ENCODE results near the gene SARDH. TPM values are rescaled to one million over a fixed set of nuclear protein-coding genes. Genes with fewer than 3 reads are reported as not detected.

The SARDH gene
- total and polyA plus RNA-seq, 2 of the 13 experiments (the other 11 are each of a cell fraction or from before 2014, with no cell fraction given): 11.6 to 34.9 TPM

DNA sequence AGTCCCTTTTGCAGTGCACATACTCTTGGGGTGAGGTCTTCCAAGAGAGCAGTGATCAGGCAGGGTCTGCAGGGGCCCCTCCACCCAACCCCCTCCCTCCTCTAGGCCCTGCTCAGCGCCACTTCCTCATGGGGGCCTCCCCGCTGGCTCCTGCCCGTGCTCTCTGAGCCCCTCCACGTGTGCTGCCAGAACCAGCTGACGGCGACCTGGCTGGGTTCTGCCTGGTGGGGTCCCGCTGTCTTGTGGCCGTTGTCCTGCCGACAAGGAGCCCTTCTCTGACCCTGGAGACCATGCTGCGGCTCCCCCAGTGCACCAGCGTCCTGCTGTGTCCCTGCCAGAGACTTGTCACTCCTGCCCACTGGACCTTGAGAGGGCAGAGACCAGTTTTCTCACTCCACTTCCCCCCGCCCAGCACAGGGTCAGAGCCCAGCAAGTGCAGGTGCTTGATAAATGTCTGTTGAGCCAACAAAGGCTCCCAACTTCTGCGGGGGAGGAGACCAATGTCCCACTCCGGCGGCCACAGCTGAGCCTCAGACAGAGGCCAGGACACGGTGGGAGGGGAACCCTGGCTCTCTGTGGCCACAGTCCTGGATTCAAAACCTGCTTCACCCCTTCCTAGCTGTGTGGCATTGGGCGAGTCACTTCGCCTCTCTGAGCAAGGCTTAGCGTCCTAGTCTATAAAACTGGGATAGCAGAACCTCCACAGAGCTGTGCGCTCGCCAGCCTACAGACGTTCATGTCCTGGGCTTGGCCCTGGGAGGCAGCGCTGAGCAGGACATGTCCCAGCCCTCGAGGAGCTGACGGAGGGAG lies 24.8 kb downstream of the SARDH start (continued):
- TF ChIP-seq ZNF331 (CRISPR knock-in tag; IDR thresholded peaks at IDR 0.05): 0 out of 2 replicates have a peak, but pooled peaks have one; percentile 34
- TF ChIP-seq, protein P1, sequence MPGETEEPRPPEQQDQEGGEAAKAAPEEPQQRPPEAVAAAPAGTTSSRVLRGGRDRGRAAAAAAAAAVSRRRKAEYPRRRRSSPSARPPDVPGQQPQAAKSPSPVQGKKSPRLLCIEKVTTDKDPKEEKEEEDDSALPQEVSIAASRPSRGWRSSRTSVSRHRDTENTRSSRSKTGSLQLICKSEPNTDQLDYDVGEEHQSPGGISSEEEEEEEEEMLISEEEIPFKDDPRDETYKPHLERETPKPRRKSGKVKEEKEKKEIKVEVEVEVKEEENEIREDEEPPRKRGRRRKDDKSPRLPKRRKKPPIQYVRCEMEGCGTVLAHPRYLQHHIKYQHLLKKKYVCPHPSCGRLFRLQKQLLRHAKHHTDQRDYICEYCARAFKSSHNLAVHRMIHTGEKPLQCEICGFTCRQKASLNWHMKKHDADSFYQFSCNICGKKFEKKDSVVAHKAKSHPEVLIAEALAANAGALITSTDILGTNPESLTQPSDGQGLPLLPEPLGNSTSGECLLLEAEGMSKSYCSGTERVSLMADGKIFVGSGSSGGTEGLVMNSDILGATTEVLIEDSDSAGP (CRISPR knock-in tag; IDR thresholded peaks at IDR 0.05; ENCODE audit: borderline replicate concordance): peak; percentile 67; the same call in 1 of the 2 replicates
- TF ChIP-seq ZBTB3 (CRISPR knock-in tag; IDR thresholded peaks at IDR 0.05; ENCODE audit: borderline replicate concordance, low read depth): no peak
- TF ChIP-seq, protein P2, sequence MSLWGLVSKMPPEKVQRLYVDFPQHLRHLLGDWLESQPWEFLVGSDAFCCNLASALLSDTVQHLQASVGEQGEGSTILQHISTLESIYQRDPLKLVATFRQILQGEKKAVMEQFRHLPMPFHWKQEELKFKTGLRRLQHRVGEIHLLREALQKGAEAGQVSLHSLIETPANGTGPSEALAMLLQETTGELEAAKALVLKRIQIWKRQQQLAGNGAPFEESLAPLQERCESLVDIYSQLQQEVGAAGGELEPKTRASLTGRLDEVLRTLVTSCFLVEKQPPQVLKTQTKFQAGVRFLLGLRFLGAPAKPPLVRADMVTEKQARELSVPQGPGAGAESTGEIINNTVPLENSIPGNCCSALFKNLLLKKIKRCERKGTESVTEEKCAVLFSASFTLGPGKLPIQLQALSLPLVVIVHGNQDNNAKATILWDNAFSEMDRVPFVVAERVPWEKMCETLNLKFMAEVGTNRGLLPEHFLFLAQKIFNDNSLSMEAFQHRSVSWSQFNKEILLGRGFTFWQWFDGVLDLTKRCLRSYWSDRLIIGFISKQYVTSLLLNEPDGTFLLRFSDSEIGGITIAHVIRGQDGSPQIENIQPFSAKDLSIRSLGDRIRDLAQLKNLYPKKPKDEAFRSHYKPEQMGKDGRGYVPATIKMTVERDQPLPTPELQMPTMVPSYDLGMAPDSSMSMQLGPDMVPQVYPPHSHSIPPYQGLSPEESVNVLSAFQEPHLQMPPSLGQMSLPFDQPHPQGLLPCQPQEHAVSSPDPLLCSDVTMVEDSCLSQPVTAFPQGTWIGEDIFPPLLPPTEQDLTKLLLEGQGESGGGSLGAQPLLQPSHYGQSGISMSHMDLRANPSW (CRISPR knock-in tag; IDR thresholded peaks at IDR 0.05; ENCODE audit: borderline replicate concordance): no peak
- TF ChIP-seq ZNF350 (CRISPR knock-in tag; IDR thresholded peaks at IDR 0.05; ENCODE audit: borderline replicate concordance, low read depth): no peak
- TF ChIP-seq, protein P3, sequence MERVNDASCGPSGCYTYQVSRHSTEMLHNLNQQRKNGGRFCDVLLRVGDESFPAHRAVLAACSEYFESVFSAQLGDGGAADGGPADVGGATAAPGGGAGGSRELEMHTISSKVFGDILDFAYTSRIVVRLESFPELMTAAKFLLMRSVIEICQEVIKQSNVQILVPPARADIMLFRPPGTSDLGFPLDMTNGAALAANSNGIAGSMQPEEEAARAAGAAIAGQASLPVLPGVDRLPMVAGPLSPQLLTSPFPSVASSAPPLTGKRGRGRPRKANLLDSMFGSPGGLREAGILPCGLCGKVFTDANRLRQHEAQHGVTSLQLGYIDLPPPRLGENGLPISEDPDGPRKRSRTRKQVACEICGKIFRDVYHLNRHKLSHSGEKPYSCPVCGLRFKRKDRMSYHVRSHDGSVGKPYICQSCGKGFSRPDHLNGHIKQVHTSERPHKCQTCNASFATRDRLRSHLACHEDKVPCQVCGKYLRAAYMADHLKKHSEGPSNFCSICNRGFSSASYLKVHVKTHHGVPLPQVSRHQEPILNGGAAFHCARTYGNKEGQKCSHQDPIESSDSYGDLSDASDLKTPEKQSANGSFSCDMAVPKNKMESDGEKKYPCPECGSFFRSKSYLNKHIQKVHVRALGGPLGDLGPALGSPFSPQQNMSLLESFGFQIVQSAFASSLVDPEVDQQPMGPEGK (CRISPR knock-in tag; IDR thresholded peaks at IDR 0.05): peak; percentile 75
- no peak; the same call in 1 of the 2 replicates for TF ChIP-seq KDM5B (CRISPR knock-in tag; IDR thresholded peaks at IDR 0.05; ENCODE audit: borderline replicate concordance)
- no peak for TF ChIP-seq NFE2 (CRISPR knock-in tag; IDR thresholded peaks at IDR 0.05)
- TF ChIP-seq NRL (CRISPR knock-in tag; IDR thresholded peaks at IDR 0.05; ENCODE audit: borderline replicate concordance): no peak
- TF ChIP-seq MIXL1 (CRISPR knock-in tag; IDR thresholded peaks at IDR 0.05): peak; percentile 41; the same call in 1 of the 2 replicates
- no peak for TF ChIP-seq YEATS2 (CRISPR knock-in tag; IDR thresholded peaks at IDR 0.05; ENCODE audit: borderline replicate concordance)
- TF ChIP-seq DPF2 (CRISPR knock-in tag; IDR thresholded peaks at IDR 0.05; ENCODE audit: borderline replicate concordance, low read depth): peak; percentile 55; the same call in 1 of the 2 replicates
- TF ChIP-seq ZBTB7A (CRISPR knock-in tag; IDR thresholded peaks at IDR 0.05): peak; percentile 55; the same call in 1 of the 2 replicates
- peak; percentile 37; the same call in 1 of the 2 replicates for TF ChIP-seq RBFOX2 (IDR thresholded peaks at IDR 0.05; ENCODE audit: low read depth, low read length)
- TF ChIP-seq HOXA5 (CRISPR knock-in tag; IDR thresholded peaks at IDR 0.05): no peak
- no peak for TF ChIP-seq HES4 (CRISPR knock-in tag; IDR thresholded peaks at IDR 0.05; ENCODE audit: borderline replicate concordance)
- TF ChIP-seq, protein P4, sequence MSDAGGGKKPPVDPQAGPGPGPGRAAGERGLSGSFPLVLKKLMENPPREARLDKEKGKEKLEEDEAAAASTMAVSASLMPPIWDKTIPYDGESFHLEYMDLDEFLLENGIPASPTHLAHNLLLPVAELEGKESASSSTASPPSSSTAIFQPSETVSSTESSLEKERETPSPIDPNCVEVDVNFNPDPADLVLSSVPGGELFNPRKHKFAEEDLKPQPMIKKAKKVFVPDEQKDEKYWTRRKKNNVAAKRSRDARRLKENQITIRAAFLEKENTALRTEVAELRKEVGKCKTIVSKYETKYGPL (CRISPR knock-in tag; IDR thresholded peaks at IDR 0.05): no peak
- TF ChIP-seq ZNF205 (CRISPR knock-in tag; IDR thresholded peaks at IDR 0.05): peak; percentile 94
- TF ChIP-seq REL (CRISPR knock-in tag; conservative IDR thresholded peaks at IDR 0.05): no peak
- peak in 1 of 2 experiments; percentile 27; a peak in 1 of 4 replicates for TF ChIP-seq POLR2A (IDR thresholded peaks at IDR 0.05; ENCODE audit: insufficient read depth in 1 of 2, low read depth in 2 of 2, low read length in 2 of 2)
- no peak for TF ChIP-seq ISX (CRISPR knock-in tag; conservative IDR thresholded peaks at IDR 0.05)
- 0 out of 2 replicates have a peak, but pooled peaks have one; percentile 17 for TF ChIP-seq ETV5 (CRISPR knock-in tag; IDR thresholded peaks at IDR 0.05; ENCODE audit: borderline replicate concordance)
- TF ChIP-seq ZMYM3 (CRISPR knock-in tag; IDR thresholded peaks at IDR 0.05): peak; percentile 91
